Activated T-helper 1 cell treated with anti-CD3 and anti-CD28 coated beads, Interleukin-2, amount 50 U/mL, for 16 hours (primary cell): ENCODE measurements around the gene TMEM106C.
"Not testable (repeated sequence)": the region's sequence is repeated elsewhere in the genome, so short reads cannot be mapped to it uniquely, and the experiment has no call there.

Experiments
- DNase-seq, 2 donors: peaks; one replicate each; pipeline ENCODE4 v3.0.0-alpha.2; 2020; ENCODE audit warnings: low read depth in 1 of 2, low spot score in 1 of 2

TMEM106C gene

GRCh38 chr12:47949441-47950341 is 13.7 kb upstream of the TMEM106C start:
- peak in 1 of 2 donors; percentile 27 for DNase-seq

- no peak for DNase-seq
Observed at GRCh38 chr12:47950856-47951468, 12.4 kb upstream of the TMEM106C start.

GRCh38 chr12:47954058-47954457 is 9.3 kb upstream of the TMEM106C start:
- no peak for DNase-seq

- DNase-seq: no peak
Observed at GRCh38 chr12:47954467-47955045, 8.8 kb upstream of the TMEM106C start.

- no peak for DNase-seq
Observed at GRCh38 chr12:47955059-47955458, 8.3 kb upstream of the TMEM106C start.

- DNase-seq: not testable (repeated sequence)
Observed at GRCh38 chr12:47957671-47958070, 5.7 kb upstream of the TMEM106C start.

- DNase-seq: no peak
Observed at GRCh38 chr12:47962198-47962597, 1.2 kb upstream of the TMEM106C start.

- DNase-seq: no peak
Observed at GRCh38 chr12:47964106-47964728, 821 bp downstream of the TMEM106C start.

GRCh38 chr12:47965581-47965980 is 2.2 kb downstream of the TMEM106C start:
- no peak for DNase-seq

- no peak for DNase-seq
Observed at GRCh38 chr12:47967461-47968321, 4.3 kb downstream of the TMEM106C start.

GRCh38 chr12:47969845-47970244 is 6.4 kb downstream of the TMEM106C start:
- DNase-seq: no peak

- DNase-seq: no peak
Observed at GRCh38 chr12:47970843-47971242, 7.4 kb downstream of the TMEM106C start.

- DNase-seq: no peak
Observed at GRCh38 chr12:47972895-47973294, 9.5 kb downstream of the TMEM106C start.

GRCh38 chr12:47973870-47974269 is 10.5 kb downstream of the TMEM106C start:
- DNase-seq: no peak

- no peak for DNase-seq
Observed at GRCh38 chr12:47975036-47975620, 11.7 kb downstream of the TMEM106C start.

GRCh38 chr12:47975816-47976215 is 12.4 kb downstream of the TMEM106C start:
- DNase-seq: no peak

- DNase-seq: no peak
Observed at GRCh38 chr12:47977046-47977771, 13.8 kb downstream of the TMEM106C start.

- no peak for DNase-seq
Observed at GRCh38 chr12:47977772-47978597, 14.6 kb downstream of the TMEM106C start.

GRCh38 chr12:47978598-47978873 is 15.1 kb downstream of the TMEM106C start:
- DNase-seq: no peak
